Right lobe of liver (tissue), 4 donors: ENCODE results near the gene IQCB1.

Source experiments
- CTCF ChIP-seq, 4 donors: fragments of 200-600 bp in 3 of 4; fragments of 450-650 bp in 1 of 4; IDR thresholded peaks; one replicate each; pipeline versions ENCODE4 v1.5.1 to v1.8.0; 2016 to 2022; ENCODE audit warnings: antibody characterized with exemption in 4 of 4, mild to moderate bottlenecking in 2 of 4
- POLR2A ChIP-seq: fragments of 450-650 bp; IDR thresholded peaks from one replicate; pipeline ENCODE4 v1.6.1; 2017; ENCODE audit warnings: antibody characterized with exemption, mild to moderate bottlenecking
- donor health status: DM: no; HTN: no; CAD: no.
- donor health status: DM: no; HTN: no; CAD: no.
- donor health status: DM: no; HTN: yes; CAD: no.

- TF ChIP-seq CTCF (IDR thresholded peaks at IDR 0.05) (no peak), POLR2A (no peak)
These were observed 98.7 kb downstream of the IQCB1 start for GRCh38 chr3:121736112-121736511.
